Spinal cord (tissue), 10 donors: ENCODE data around the gene LPCAT3. TPM values are rescaled to one million over a fixed set of nuclear protein-coding genes. Genes with fewer than 3 reads are reported as not detected.

Experiments used
- DNase-seq, 6 donors: peaks; one replicate each; pipeline versions ENCODE4 v3.0.0 to v3.0.0-alpha.2; 2013 to 2015; ENCODE audit warnings: low spot score in 6 of 6, low read depth in 4 of 6
- H3K27ac ChIP-seq: one replicate; pipeline ENCODE4 v1.5.1; 2013; ENCODE audit warnings: low read depth, low read length, control low read depth
- H3K27me3 ChIP-seq: one replicate; pipeline ENCODE4 v1.6.1; 2013; ENCODE audit warnings: low read length; ENCODE audit not compliant: control insufficient read depth, insufficient read depth
- H3K36me3 ChIP-seq: one replicate; pipeline ENCODE4 v1.6.1; 2013; ENCODE audit warnings: low read length; ENCODE audit not compliant: control insufficient read depth, insufficient read depth
- H3K4me1 ChIP-seq: one replicate; pipeline ENCODE4 v1.6.1; 2013; ENCODE audit warnings: low read length; ENCODE audit not compliant: control insufficient read depth, insufficient read depth
- H3K4me3 ChIP-seq: one replicate; pipeline ENCODE4 v1.5.1; 2013; ENCODE audit warnings: low read depth, low read length, control low read depth
- H3K9me3 ChIP-seq: one replicate; pipeline ENCODE4 v1.6.1; 2013; ENCODE audit warnings: low read length; ENCODE audit not compliant: control insufficient read depth, insufficient read depth
- WGBS: methylation state at CpG from one replicate; pipeline ENCODE4 v1.1.5; 2013; ENCODE audit warnings: missing lambda C conversion rate; ENCODE audit not compliant: insufficient coverage; 5-methylcytosine and 5-hydroxymethylcytosine counted together
- polyA plus RNA-seq, 2 donors: library from polyadenylated mRNA; unstranded; fragments of 120-200 nt; gene quantifications; one replicate each; pipeline ENCODE4 v1.2.1, GENCODE V29; 2013; ENCODE audit not compliant: insufficient read length in 2 of 2
- total RNA-seq, 2 donors: library from RNA; depleted of rRNA in 1 of 2; stranded (reverse); fragments of 120-200 nt in 1 of 2; fragments of >200 nt in 1 of 2; gene quantifications; one replicate each; pipeline versions ENCODE4 v1.2.3 to v1.2.4, GENCODE V29; 2013 to 2014
- donor health status: healthy.

Gene LPCAT3
- total and polyA plus RNA-seq, 4 donors: 12.7 to 42.3 (median 28.0) TPM

DNA sequence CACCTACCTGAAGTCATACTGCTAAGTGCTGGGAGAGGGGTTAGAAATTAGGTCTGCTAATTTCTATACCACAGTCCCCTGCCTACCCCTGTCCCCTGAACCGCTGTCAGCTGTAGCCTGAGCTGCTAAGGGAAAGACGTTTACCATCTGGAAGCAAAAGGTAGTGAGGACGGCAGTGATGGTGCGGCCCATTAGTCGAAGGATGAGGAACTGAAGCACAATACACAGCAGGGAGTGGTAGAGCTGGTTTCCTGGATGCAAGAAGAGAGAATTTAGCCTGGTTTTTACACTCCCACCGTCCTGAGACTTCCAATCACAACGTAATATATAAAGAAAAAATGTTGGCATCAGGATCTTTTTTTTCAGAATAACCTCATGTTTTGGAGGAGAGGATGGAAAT lies 35.7 kb downstream of the LPCAT3 start:
- H3K4me1 ChIP-seq: no peaks in the 10 kb centered on the region
- 60% methylated on average over 3 of the region's 7 CpGs for WGBS
- DNase-seq: no peak
- no peaks in the 10 kb centered on the region for H3K9me3 ChIP-seq
- H3K4me3 ChIP-seq: no peak overlapping the region
- no peak overlapping the region for H3K27ac ChIP-seq
- H3K27me3 ChIP-seq: no peaks in the 10 kb centered on the region
- peaks cover 49% of the 10 kb centered on the region for H3K36me3 ChIP-seq

DNA sequence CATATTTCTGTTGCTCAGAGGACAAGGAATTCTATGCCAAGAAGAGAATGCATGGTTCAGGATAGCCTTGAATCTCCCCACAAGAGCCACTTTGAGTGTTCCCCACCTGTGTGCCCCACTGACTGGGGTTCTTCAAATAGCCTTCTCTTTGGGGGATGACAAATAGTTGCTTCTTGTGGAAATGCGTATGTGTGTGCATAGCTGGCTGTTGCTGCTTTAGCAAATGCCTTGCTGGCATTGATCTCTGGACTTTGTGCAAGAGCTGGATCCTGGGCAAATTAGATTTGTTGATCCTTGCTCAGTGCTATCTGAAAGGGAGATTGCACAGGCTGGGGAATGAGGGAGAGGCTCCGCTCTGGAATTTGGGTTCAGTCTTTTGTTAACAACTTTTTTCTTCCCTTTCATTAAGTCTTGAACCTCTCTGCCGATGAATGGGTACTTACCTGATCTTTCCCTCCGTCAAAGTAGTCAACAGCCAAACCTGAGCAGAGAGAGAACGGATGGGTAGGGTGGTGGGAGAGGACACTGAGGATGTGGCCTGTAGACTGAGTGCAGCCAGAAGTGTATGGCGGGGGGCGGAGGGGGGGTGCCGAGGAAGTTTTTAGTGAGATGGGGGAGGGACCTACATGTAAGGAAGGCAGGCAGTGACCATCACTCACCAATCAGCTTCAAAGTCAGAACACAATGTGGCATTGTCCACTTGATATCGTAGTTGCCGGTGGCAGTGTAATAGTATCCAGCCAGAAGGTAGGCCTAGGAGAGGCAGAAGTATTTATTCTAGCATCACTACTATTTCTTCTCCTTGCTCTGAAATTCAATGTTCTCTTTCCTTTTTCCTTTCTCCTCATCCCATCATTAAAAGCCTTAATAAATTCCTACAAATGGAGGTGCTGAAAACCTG lies 36.9 kb downstream of the LPCAT3 start:
- H3K27ac ChIP-seq: no peak overlapping the region
- 90% methylated on average over 2 of the region's 10 CpGs for WGBS
- no peak for DNase-seq
- H3K36me3 ChIP-seq: peaks cover 56% of the 10 kb centered on the region
- no peak overlapping the region for H3K4me3 ChIP-seq
- no peaks in the 10 kb centered on the region for H3K4me1 ChIP-seq
- no peaks in the 10 kb centered on the region for H3K9me3 ChIP-seq
- H3K27me3 ChIP-seq: no peaks in the 10 kb centered on the region

DNA sequence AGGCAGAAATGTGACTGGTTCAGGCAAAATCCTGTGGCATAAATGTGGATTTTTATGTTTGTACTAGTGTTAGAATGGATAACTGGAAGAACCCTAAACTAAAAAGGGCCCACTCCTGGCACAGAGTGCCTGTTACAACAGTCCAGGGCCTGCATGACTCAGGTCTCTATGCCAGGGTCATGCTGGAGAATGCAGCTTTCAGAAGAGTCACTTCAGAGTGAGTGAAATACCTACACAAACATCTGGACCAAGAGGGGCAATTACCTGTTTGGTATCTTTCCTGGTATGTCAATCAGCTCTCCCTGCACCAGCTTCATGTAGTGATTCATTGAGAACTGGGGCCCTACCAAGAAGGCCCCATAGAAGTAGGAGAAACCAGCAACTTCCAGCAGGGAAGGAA lies 37.5 kb downstream of the LPCAT3 start:
- Histone ChIP-seq H3K36me3 (peaks cover 63% of the 10 kb centered on the region), H3K4me1 (no peaks in the 10 kb centered on the region), H3K27me3 (no peaks in the 10 kb centered on the region), H3K9me3 (no peaks in the 10 kb centered on the region), H3K4me3 (no peak overlapping the region), H3K27ac (no peak overlapping the region)
- DNase-seq: no peak

DNA sequence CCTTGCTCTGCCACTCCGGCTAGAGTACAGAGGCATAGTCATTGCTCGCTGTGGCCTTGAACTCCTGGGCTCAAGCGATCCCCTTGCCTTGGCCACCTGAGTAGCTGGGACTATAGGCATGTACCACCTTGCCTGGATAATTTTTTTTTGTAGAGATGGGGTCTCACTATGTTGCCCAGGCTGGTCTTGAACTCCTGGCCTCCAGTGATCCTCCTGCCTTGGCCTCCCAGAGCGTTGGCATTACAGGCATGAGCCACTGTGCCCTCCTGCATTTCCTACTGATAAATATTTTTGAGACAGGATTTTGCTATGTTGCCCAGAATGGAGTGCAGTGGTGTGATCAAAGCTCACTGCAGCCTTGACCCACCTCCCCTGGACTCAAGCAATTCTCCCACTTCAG lies 38.2 kb downstream of the LPCAT3 start:
- Histone ChIP-seq H3K9me3 (no peaks in the 10 kb centered on the region), H3K27me3 (no peaks in the 10 kb centered on the region), H3K27ac (no peak overlapping the region), H3K4me3 (no peak overlapping the region), H3K4me1 (no peaks in the 10 kb centered on the region), H3K36me3 (peaks cover 68% of the 10 kb centered on the region)
- WGBS: 96% methylated on average over 4 of the region's 4 CpGs
- DNase-seq: no peak

DNA sequence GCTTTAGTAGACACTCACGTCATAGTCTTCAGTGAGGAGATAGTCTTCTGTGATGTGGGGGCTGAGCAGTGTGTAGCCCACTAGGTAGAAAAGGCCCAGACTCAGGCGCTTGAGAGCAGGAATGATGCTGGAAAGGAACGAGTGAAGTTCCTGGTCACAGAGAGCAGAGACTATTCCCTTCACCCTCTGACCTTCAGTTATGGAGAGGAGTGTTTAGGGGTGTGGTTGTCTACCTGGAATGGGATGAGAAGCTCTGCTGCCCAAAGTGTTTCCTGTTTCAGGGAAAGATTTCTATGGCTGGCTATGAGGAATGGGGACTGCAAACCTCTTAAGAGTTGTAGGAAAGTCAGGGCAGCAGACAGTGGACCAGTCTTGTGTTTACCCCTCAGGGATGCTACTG lies 38.8 kb downstream of the LPCAT3 start:
- H3K27me3 ChIP-seq: no peaks in the 10 kb centered on the region
- 78% methylated on average over 1 of the region's 3 CpGs for WGBS
- no peaks in the 10 kb centered on the region for H3K9me3 ChIP-seq
- H3K36me3 ChIP-seq: peaks cover 69% of the 10 kb centered on the region
- H3K4me3 ChIP-seq: no peak overlapping the region
- H3K4me1 ChIP-seq: no peaks in the 10 kb centered on the region
- H3K27ac ChIP-seq: no peak overlapping the region
- no peak for DNase-seq

DNA sequence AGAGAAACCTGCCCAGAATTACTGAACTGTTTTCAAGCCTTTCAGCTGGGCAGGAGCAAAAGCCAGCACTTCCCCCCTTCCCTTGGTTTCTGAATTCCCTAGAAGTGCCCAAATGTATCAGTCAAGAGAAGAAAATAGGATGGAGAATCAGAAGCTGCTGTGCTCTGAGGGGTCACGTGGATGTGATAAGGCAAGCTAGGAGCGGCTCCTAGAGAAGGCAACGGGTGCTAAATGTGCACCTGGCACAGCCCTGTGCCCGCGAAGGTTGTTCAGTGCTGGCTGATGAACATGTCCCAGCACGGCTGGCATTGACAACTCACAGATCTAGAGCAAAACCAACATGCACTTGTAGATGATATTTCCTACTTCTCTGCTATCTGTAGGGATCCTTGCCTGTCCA lies 39.3 kb downstream of the LPCAT3 start:
- 94% methylated on average over 6 of the region's 6 CpGs for WGBS
- no peak for DNase-seq
- H3K36me3 ChIP-seq: peaks cover 72% of the 10 kb centered on the region
- no peaks in the 10 kb centered on the region for H3K4me1 ChIP-seq
- no peaks in the 10 kb centered on the region for H3K9me3 ChIP-seq
- H3K27ac ChIP-seq: no peak overlapping the region
- H3K27me3 ChIP-seq: no peaks in the 10 kb centered on the region
- H3K4me3 ChIP-seq: no peak overlapping the region

DNA sequence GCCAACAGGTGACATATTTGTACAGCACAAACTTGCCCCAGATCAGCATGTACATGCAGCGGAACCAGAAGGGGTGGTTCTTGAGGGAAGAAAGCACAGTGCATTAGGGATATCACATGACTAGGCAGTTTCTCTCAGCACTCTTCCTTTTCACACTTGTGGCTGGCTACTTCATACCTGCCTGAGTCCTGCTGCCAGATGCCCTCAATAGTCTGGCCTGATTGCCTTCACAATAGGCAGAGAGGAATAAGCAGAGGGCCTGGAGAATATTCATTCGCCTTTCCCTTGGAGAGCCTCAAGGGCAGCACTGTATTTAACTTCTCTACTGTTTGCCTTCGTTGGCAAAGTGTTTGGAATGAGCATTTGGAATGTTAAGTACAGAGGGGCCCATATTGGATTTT lies 39.7 kb downstream of the LPCAT3 start:
- Histone ChIP-seq H3K36me3 (peaks cover 76% of the 10 kb centered on the region), H3K4me1 (no peaks in the 10 kb centered on the region), H3K27ac (no peak overlapping the region), H3K9me3 (no peaks in the 10 kb centered on the region), H3K4me3 (no peak overlapping the region), H3K27me3 (no peaks in the 10 kb centered on the region)
- DNase-seq: no peak
- 73% methylated on average over 3 of the region's 3 CpGs for WGBS

DNA sequence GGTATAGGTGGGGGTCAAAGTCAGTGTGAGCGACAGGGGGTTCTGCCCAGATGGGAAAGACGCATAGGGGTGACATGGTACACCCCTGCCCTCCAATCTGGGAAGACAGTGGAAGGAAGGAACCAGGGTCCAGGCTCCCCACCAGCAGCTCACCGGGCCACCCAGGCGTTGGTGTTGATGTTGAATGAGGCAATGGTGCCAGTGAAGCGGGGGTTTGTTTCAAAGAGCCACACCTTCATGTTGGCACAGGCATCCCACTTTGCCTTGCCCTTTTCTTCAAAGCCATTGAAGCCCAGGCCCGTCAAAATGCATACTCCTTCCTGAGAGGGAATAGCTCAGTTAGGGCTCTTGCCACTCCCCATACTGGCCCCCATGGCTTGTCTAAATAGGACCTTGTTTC lies 40.1 kb downstream of the LPCAT3 start:
- 90% methylated on average over 6 of the region's 6 CpGs for WGBS
- H3K27ac ChIP-seq: no peak overlapping the region
- no peaks in the 10 kb centered on the region for H3K27me3 ChIP-seq
- no peaks in the 10 kb centered on the region for H3K4me1 ChIP-seq
- no peak for DNase-seq
- no peak overlapping the region for H3K4me3 ChIP-seq
- H3K36me3 ChIP-seq: peaks cover 77% of the 10 kb centered on the region
- no peaks in the 10 kb centered on the region for H3K9me3 ChIP-seq

DNA sequence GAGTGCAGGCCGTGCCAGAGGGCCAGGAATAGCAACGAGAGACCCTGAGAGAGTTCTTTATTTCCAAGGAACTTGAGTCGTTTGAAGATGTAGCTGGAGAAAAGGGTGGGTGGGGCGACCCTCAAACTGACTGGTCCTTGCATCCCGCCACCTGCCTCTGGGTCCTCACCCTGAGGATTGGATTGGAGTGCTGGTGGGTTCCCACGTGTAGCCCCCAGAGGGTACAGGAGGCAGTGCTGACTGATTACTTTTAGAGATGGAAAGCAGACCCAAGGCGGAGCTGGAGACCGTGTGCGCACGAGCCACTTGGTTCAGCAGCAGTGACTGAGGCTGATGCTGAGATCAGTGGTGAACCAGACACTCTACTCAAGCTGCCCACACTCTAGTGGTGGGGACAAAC lies 40.6 kb downstream of the LPCAT3 start:
- Histone ChIP-seq H3K27me3 (no peaks in the 10 kb centered on the region), H3K9me3 (no peaks in the 10 kb centered on the region), H3K36me3 (peaks cover 79% of the 10 kb centered on the region), H3K27ac (no peak overlapping the region), H3K4me3 (no peak overlapping the region), H3K4me1 (no peaks in the 10 kb centered on the region)
- no peak for DNase-seq
- 90% methylated on average over 10 of the region's 10 CpGs for WGBS

DNA sequence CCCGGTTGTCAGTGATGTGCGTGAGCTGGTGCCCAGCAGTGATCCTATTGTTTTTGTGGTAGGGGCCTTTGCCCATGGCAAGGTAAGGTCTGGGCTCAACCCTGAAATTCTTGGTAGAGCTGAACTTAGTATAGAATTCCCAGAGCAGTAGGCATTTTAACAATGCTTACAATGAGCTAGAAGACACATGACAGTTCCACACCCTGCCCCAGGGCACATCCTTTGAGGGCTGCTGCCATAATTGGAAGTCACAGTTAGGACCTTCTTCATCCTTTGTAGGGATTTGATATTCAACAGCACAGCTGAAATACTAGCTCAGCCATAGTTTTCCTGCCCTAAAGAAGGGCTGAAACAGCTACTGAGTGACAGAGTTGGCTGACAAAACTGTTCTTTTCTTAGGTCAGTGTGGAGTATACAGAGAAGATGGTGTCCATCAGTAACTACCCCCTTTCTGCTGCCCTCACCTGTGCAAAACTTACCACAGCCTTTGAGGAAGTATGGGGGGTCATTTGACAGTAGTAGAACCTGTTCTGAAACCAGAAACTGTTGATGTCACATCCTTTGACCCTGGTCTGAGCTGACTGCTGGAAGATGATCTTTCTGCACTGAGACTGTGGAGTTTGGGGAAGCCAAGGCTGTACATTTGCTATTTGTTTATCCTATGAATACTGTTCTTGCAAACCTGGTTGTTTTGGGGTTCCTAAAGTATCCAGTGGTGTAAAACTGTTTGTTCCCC lies 42.8 kb downstream of the LPCAT3 start:
- Histone ChIP-seq H3K9me3 (no peaks in the 10 kb centered on the region), H3K36me3 (peaks cover 64% of the 10 kb centered on the region), H3K27ac (no peak overlapping the region), H3K4me3 (no peak overlapping the region), H3K4me1 (peaks cover 3% of the 10 kb centered on the region), H3K27me3 (no peaks in the 10 kb centered on the region)
- no peak for DNase-seq
- WGBS: 80% methylated on average over 1 of the region's 2 CpGs
